VCaP (cell line): Measurements from ENCODE around the gene SUCLG2.

Experiments used
- H3K27ac ChIP-seq: fragments of 450-650 bp; 2 replicates; pipeline ENCODE4 v1.5.1; 2017
- TF ChIP-seq, protein P1 (sequence below): fragments of 450-650 bp; conservative IDR thresholded peaks from 2 replicates; pipeline ENCODE4 v1.5.1; 2017; ENCODE audit warnings: mild to moderate bottlenecking, moderate library complexity

Gene SUCLG2

DNA sequence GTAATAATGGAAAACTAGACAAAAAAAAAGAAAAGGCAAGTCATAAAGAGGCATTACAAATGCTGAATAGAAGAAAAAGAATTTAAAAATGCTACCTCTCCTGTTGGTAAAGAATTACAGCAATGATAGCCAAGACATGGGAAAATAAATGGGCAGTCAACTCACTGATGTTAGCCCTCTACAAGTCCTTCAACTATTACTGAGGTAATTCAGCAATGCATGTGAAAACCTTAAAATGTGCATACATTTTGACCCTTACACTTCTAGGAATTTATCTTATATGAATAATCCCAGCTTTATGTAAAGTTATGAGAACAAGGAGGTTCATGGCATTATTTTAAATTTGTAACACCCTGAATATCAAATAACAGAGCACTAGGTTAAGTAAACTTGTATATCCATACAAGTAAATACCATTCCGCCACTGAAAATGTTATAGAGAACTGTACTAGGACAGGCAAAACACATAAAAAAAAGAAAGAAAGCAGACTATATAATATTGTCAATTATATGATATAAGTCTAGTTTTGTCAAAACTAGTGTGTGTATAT lies 166.8 kb downstream of the SUCLG2 start:
- TF ChIP-seq, protein P1, sequence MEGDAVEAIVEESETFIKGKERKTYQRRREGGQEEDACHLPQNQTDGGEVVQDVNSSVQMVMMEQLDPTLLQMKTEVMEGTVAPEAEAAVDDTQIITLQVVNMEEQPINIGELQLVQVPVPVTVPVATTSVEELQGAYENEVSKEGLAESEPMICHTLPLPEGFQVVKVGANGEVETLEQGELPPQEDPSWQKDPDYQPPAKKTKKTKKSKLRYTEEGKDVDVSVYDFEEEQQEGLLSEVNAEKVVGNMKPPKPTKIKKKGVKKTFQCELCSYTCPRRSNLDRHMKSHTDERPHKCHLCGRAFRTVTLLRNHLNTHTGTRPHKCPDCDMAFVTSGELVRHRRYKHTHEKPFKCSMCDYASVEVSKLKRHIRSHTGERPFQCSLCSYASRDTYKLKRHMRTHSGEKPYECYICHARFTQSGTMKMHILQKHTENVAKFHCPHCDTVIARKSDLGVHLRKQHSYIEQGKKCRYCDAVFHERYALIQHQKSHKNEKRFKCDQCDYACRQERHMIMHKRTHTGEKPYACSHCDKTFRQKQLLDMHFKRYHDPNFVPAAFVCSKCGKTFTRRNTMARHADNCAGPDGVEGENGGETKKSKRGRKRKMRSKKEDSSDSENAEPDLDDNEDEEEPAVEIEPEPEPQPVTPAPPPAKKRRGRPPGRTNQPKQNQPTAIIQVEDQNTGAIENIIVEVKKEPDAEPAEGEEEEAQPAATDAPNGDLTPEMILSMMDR = no peak

DNA sequence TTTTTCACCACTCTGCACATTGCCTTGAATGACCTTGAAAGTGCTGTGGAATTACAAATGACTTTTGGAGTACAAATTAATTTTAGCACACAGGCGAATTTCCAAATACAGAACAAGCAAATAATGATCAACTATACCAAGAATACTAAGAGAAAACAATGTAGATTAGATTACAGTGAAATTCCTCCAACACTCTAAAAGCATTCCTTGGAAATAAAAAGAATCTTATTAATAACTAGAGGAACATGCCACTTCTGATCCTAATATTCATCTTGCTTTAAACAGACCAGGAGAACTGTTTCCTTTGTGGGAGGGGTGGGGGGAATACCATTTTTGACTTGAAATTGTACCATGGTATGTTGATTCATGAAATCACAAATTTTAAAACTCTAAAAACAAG lies 167.5 kb downstream of the SUCLG2 start:
- TF ChIP-seq, protein P1 = no peak

More for the DNA sequence above, 166.8 kb downstream of the SUCLG2 start:
- H3K27ac ChIP-seq = no peak overlapping the region

DNA sequence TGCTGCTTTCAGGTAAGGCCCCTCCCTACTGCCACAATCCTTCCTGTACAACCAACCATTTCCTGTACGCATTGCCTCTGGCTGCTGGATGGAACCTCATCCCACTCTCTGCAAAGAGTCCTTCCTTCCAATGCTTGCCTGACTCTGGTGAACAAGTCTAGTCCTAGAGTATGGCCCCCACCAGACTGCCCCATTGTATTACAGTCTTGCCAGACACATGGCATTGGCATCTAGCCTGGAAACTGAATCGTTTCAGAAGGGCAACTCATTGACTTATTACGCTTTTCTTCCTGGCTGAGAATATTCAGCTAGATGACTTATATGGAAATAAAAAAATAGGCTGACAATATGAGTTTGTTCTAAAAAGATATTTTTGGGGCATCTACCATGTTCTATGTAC lies 170.3 kb downstream of the SUCLG2 start:
- TF ChIP-seq, protein P1 = no peak
- no peak overlapping the region for H3K27ac ChIP-seq

More for the DNA sequence above, 167.5 kb downstream of the SUCLG2 start:
- H3K27ac ChIP-seq = no peak overlapping the region

DNA sequence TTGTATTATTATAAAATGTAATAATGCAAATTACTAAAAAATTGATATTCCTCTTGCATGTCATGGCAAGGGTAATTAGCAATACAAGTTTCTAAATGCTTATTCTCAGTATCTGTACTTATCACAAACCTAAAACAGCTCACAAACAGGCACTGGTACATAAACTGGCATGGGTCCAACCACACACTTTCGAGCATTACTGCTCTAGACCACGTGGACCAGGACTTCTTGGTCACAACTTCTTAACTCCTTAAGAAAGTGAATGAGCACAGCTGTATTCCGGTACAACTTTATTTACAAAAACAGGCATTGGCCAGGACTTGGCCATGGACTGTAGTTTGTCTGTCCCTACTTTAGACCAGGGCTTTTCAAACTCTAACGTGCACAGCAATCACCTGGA lies 173.3 kb downstream of the SUCLG2 start:
- H3K27ac ChIP-seq = no peak overlapping the region
- TF ChIP-seq, protein P1 = no peak

DNA sequence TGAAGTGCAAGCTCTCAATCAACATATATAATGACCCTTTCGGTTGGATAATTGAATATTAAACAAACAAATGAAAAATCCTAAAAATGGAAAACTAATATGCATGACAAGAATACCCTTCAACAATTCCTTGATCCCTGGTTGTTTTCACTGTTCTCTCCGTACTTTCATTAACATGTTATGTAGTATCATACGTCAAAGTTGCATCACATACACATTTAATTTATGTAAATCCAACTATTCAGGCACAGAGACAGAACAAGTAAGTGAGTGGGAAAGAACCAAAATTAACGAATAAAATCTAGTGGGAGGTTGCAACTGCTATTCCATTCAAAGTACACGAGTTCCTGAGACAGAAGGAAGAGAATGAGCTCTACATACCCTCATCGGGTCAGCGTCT lies 176.0 kb downstream of the SUCLG2 start:
- TF ChIP-seq, protein P1 = no peak
- no peak overlapping the region for H3K27ac ChIP-seq

DNA sequence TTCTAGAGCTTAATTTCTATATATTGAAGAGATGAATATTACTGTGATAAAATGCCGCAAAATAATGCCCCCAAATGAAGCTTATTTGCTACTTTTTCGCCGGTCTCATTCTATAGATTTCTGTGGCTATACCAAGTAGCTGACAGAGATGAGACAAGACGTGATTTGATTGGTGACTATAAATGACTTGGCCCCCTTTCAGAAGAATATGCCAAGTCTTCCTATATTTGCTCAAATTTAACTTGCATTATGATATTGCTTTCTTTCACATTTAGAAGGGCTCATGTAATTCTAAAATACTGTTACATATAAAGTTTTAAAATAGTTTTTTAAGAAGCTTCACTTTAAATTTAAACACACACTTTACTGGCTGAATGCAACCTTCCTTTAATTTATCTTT lies 180.1 kb downstream of the SUCLG2 start:
- no peak overlapping the region for H3K27ac ChIP-seq
- TF ChIP-seq, protein P1 = no peak

DNA sequence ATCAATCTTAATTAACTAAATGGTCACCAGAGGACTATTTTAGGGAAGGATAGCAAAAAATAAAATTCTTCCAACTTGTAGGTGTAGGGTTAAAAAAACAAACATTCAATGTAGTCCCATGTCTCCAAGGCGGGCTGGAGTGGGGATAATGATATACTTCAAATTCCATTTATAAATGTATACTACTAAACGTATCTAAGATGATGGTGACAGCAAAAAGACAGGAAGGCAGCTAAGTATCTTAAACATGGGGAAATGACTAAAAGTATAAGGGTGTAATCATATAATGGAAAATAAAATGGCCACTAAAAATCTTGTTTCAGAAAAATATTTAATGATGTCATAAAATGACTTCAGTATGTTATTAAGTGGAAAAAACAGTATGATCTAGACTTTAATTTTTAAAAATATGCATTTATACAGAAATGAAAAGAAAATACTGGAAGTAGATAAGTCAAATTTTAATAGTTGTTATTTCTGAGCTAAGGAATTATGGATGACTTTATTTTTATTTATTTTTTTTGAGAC lies 181.7 kb downstream of the SUCLG2 start:
- no peak overlapping the region for H3K27ac ChIP-seq
- TF ChIP-seq, protein P1 = no peak
